HG03565 (cell line): ENCODE results near the gene CAPN2.
"Not testable (repeated sequence)": the region's sequence is repeated elsewhere in the genome, so short reads cannot be mapped to it uniquely, and the experiment has no call there.

Experiments used
- ATAC-seq: cut with Tn5 transposase; IDR thresholded peaks from one replicate; pipeline ENCODE4 v1.9.1; 2021; ENCODE audit warnings: mild to moderate bottlenecking, moderate library complexity; ENCODE audit not compliant: unreplicated experiment

The CAPN2 gene

DNA sequence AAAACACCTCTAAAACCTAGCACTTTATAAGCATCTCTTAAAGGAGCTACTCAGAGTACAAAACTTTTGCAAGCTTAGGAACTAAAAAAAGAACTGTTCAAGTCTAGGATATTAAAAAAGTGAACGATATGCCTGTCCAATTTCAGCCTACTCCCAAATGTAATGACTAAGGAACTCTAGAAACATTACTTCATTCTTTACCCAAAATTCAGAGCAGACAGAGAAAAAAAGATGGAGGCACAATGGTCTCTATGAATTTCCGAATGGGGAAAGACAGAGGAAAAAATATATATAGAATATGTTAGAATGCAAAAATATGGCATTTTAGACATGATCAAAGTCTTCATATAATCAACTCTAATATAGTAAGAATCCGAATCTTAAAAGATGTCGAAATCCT, 72.2 kb downstream of the CAPN2 start:
- ATAC-seq = no peak

DNA sequence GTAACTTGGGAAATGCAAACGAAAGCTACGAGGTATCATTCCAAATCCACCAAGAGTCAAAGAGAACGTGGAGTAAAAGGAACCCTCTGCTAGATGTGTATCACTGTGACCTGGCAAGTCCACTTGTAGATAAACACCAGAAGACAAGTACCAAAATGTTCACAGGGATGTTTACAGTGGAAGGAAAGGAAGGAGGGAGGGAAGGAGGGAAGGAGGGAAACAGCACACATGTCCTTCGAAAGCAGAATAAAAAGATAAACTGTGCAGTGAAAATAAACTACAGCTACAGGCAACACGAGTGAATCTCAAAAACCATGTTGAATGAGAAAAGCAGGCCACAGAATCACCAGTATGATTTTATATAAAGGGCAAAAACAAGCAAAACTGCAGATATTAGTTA, 73.5 kb downstream of the CAPN2 start:
- ATAC-seq = no peak

DNA sequence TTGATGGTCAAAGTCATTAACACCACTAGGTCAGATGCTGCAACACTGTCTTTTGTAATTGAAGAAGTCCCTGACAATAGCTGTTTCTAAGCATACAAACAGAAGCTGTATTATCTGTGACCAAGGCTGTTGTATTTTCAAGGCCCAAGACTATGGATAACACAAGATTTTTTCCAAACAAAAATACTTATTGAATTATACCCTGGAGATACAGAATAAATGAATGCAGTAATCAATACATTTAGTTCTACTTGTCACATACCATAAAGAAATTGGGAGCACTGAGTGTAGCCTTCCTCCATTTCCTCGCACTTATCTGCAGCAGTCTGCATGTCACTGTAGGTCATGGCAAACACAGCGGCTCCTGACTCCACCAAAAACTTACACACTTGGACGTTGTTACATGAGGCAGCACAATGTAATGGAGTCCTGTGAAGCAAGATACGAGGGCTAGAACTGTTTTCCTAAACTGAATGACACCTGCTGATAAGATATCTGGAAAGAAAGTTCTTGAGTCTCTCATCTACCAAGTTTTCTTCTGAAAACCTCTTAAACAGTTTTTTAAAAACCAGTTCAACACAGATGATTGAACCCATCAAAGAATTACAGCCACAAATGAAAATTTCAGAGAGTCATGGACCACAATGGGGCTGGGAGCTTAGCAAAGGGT, 76.5 kb downstream of the CAPN2 start:
- no peak for ATAC-seq

DNA sequence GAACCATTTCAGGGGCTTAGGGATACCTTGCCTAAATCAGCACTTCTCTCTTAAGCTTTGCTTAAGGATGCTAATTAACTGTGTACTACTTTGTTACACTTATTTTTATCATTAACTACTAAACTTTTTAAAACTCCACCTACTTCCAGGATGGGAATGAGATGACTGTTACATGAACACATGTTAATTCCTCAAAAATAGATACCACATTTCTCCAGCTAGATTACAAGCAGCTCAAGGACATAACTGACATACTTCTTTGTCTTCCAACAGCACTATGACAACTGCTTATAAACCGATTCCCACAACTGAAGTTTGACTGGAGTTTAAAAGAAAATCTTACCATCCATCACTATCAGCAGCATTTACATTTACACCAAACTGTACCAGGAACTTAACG, 79.7 kb downstream of the CAPN2 start:
- ATAC-seq = no peak

DNA sequence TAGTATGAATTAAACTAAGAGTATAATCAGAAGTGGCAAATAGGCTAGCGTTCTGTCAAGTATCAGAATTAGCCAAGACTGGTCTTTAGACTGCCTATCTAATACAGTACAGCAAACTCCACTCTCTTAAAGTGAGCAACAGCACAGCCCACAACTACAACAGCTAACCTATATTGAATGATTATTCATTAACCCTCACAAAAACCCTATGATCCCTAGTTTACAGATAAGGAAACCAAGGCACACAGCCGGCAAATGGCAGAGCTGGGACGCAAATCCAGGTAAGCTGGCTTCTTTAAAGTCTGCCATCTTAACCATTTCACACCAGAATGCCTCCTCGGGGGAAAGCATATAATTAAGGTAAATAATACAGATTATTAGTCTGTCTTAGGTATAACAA, 81.4 kb downstream of the CAPN2 start:
- no peak for ATAC-seq

DNA sequence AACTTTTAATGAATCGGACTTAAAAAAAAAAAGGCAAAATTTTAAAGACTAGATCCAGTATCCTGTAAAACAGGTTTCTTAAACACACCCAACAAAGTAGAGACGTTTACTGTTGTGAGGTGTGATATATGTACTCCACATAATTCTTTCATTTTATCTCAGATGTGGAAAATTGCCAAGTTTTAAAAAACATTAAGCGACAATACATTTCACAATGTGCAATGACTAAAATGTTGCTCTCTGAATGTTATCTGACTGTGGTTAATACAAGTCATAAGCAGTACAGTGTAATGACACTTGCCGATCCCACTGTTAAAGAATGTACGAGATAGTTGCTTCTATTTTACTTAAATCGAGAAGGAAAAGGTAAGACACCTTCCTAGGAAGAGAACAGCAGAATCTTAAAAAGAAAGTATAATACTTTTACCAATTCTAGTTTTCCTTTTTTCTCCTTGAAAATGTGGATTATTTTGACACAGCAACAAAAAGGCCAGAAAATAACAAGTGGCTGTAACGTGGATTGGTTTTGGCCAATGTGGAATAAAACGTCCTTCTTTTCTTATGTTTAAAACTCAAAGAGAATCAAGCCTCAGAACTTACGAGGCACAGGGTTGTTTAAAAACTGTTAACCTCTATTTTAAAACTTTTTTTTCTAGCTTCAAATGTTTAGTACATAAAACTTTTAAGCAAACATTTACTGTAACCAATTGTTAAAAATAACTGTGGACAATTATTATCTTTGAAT, 82.0 kb downstream of the CAPN2 start:
- no peak for ATAC-seq

DNA sequence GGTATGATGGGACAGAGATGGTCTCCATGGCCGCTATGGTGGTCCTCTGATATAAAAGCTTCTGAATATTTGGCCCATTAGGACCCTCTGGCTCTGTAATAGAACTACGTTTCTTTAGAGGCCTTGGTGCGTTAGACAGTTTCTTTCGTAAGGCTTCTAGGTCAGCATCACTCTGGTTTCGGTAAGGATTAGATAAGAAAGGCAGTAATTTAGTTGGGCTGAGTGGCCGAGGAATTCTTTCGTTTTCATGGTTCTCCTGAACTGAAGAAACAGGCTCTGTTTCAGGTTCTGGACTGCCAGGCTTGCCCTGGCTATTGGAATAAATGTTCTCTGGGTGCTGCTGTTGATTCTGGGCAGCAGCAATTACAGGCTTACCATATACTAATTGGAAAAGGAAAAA, 83.9 kb downstream of the CAPN2 start:
- no peak for ATAC-seq

DNA sequence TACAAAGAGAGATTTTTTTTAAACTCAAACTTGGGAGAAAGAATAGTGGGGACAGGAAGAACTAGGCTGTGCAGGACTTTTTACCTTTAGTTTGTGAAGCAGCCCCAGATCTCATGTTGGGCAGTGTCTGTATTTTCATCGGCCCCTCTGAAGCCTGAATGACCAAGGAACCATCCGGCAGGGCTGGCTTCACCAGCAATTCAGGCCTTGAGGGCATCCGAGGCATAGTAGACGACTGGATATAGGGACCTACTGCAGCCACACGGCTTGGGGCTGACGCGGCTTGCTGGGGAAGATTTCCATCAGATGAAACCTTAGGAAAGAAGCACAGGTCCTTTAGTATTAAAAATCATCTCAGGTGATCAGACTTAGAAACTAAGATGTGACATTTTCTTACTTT, 89.7 kb downstream of the CAPN2 start:
- no peak for ATAC-seq

DNA sequence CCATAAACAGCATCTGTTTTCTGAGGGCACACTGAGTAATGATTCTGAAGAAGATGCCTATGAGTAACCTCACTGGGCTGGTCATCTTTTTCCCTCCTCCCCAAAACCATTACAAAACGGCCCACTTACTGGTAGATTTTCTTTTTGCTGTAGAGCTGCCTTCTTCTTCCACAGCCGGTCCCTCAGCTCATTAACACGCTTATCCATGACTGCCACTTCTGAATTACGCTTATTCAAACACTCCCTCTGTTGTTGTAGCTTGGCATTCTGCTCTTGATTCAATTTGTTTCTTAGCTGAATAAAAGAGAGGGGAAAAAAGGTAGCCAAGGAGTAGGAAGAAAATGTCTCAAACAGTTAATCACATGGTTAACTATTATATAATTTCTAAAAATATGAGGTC, 90.3 kb downstream of the CAPN2 start:
- no peak for ATAC-seq

DNA sequence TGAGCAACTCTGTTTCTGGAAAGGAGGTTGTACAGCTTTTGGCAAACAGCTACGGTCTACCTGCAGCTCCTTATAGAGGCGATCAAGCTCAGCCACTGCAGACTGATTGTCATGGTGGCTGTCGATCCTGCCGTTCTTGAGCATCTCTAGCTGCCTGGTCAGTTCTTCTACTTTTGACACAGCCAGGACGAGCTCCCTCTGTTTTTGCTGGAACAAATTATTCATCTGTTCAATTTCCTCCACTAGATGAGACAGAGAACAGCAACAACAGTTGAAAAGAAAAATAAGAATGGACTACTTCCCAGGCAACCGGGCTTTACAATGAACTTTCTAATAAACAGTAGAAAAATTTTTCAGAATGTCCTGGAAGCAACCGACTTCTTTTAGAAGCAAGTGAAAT, 90.9 kb downstream of the CAPN2 start:
- ATAC-seq = no peak

DNA sequence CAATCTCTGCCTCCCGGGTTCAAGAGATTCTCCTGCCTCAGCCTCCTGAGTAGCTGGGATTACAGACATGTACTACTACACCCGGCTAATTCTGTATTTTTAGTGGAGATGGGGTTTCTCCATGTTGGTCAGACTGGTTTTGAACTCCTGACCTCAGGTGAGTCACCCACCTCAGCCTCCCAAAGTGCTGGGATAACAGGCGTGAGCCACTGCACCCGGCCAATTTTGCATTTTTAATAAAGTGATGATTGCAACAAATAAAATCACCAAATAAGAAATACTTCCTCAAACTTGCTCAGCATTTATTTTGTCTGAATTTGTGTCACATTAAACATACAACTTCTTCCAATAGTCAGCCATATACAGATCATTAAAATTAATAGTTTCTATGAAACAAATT, 97.6 kb downstream of the CAPN2 start:
- ATAC-seq = not testable (repeated sequence)

DNA sequence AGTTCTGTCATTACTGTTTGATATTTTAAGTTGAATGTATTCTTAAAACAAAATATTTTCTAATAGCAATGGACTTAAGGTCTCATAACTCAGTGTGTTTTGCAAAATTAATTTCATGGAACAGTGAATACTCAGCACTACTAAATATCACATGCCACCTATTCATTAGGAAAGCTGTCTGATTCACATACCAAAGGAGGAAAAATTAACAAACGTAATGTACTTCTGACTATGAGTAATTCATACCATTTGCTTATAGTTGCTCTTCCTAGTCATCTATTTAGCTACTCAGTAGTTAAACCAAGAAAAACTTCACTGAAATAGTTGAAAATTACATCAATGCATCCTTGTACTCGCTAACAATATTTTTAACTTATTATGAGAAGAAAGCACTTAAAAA, 98.2 kb downstream of the CAPN2 start:
- no peak for ATAC-seq

DNA sequence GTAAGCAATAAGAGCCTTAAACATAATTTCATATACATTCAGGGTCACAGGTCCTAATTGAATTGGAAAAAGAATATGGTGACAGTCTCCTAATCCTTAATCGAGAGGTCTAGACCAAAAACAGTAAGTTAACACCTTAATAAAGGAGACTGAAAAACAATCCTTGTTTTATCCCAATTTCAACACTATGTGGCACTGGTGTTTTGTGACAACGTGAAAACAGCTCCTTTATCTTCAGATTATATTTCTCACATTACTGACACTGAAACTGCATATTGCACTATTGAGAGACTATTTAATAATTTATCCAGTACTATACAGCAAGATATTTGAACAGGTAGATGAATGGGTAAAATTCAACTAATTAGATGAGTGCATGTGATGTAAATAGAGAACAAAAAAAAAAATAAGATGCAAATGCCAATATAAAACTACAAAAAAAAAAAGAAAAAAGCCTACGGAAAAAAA, 99.3 kb downstream of the CAPN2 start:
- ATAC-seq = no peak

DNA sequence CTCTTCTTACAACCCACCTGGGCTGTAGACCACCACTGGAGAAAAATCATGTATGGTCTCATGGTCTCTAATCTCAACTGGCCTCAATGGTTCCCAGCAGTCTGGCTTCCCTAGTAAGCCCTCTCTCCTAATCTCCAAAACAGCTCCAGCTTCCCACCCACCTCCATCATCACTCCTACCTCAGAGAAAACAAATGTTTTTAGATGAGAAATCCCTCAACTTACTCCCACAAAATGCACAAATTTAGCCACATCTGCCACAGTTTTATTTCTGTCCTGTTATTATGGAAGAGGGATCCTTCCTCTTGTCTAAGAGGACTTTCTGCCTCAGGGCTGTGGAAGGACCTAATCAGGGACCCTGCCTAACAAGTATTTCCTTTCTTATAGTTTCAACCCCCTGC, 101.3 kb downstream of the CAPN2 start:
- ATAC-seq = no peak

DNA sequence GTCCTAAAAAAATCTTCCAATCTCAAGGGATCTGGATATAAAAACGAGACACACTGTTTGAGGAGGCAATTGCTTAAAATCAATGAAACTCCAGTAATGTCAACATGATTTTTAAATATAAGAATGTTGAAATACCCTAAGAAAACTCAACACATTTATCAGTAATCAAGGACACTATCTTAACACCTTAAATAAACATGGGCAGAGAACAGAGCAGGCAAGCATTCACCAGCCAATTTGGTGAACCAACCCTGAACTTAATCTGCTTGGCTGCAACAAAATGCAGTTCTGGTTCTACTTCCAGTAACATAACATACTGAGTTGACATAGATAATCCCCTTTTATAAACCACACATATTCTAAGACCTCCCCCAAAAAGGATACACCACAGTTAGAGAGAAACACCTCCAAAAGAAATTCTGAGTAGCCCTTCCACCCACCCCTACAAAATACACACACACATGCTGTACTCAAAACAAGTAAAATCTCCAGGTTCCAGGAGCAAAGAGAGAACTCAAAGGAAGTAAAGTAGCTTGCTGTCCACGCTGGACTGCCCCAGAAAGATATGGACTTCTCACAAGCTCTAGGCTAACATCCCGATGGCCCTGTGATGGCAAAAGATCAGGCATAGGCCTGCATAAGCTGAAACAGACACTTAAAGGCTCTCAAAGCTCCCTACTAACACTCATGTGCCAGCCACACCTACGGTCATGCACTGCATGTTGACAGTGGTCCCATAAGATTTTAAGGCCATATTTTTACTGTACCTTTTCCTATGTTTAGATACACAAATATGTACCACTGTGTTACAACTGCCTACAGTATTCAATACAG, 102.9 kb downstream of the CAPN2 start:
- no peak for ATAC-seq

DNA sequence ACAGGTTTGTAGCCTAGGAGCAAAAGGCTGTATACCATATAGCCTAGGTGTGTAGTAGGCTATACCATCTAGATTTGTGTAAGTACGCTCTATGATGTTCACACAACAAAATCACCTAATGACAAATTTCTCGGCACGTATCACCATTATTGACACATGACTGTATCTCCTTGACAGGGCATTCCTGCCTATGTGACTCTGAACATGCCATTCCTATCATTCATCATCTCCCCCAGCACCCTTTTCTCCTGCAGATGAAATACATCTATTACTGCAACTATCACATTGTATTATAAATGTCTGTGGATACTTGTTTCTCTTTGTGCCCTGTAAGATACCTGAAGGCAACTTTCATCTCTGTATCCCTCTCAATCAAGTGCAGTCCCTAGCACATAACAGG, 103.5 kb downstream of the CAPN2 start:
- no peak for ATAC-seq

DNA sequence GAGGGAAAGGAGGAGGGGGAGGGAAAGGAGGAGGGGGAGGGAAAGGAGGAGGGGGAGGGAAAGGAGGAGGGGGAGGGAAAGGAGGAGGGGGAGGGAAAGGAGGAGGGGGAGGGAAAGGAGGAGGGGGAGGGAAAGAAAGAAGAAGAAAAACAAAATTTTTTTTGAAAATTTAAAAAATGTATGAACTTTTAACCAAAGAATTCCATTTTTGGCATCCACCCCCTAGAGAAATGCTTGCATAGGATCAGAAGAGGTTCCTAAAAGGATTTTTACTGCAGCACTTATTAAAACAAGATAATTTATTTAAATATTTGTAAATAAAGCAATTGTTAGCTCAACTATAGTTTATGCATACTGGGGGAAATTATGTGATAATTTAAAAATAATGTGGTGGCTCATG, 104.9 kb downstream of the CAPN2 start:
- ATAC-seq = not testable (repeated sequence)

DNA sequence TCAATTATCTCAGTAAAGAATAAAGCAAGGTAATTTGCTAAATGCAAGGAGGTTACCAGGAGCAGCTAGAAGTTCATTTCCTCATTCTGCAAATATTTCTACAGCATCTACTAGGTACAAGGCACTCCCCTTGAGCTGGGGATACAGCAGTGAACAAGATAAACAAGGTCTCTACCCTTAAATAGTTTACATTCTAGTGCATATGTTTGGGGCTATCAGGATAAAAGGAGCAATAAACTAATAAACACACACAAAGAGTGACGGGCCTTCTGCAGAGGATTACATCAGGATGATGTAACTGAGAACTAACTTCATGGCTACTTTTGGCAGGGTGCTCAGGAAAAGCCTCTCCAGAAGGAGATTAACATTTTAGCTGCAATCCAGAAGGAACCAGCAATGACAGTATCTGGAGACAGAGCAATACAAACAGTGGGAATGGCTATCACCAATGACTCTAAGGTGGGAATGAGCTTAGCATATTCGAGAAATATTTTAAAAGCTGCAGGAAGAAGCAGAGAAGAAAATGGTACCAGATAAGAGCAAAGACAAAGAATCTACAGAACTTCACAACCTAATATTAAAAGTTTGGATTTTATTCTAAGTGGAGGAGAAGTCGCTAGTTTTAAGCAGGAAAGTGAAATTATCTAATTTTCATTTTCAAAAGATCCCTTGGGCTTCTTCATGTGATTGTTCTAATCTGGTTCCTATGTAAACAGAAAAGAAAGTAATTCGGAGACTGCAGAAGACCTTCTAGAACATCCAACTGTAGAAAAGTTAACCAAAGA, 107.6 kb downstream of the CAPN2 start:
- ATAC-seq = no peak

DNA sequence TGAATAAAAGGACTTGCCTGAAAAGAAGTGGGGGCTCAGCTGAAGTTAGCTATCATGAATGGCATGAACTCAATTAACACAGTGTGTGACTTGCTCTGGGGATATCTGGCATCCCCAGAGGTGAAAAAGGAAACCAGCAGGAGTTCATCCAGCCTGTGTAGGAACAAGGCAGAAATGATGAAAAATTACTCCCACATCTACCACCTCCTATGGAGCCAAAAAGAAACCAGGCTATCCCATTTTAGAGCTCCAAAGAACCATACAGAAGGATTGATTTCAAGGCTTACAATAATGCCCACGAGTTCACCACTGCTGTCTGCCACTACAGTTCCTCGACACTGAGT, 108.1 kb downstream of the CAPN2 start:
- ATAC-seq = no peak

DNA sequence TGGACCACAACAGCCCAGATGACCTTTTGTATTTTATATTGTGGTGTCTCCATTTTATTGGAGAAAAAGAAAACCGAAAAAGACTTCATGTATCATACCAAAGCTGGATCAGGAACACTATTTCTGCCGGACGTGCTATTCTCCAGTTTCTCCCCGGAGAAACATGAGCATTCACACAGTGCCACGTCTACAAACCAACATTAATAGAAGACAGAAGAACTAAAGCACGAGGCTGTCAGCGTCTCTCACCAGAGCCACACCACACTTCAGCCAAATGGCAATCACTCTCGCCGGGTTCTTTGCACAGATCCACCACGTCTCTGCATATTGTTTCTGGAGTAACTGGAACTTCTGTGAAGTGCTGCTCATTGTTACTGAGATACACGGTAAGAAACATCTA, 108.6 kb downstream of the CAPN2 start:
- no peak for ATAC-seq

DNA sequence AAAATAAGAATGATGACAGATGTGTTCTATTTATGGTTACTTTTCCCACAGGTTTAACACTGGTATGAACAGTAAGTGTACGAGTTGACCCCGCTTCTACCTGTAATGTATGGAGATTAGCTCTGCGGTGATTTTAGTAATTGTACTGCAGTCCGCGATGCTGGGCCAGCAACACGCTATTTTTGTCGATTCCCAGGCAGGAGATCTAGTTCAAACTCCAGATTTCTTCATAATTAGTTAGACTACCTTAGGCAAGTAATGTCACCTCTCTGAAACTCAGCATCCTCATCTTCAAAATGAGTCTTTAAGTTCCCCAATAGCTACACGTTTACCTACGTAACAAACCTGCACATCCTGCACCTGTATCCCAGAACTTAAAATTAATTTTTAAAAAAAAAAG, 111.9 kb downstream of the CAPN2 start:
- ATAC-seq = no peak
